Prostate gland (tissue), 2 donors: ENCODE data around the gene DHX35. TPM values are rescaled to one million over a fixed set of nuclear protein-coding genes. Genes with fewer than 3 reads are reported as not detected.

Experiments
- DNase-seq: peaks from one replicate; pipeline ENCODE4 v3.0.0-alpha.2; 2019; ENCODE audit warnings: low spot score
- H3K27ac ChIP-seq, 2 donors: fragments of 200-600 bp; sonication (generic); 2 replicates each; pipeline ENCODE4 v1.5.1; 2017 to 2019
- H3K27me3 ChIP-seq: fragments of 200-600 bp; sonication (generic); replicated peaks from 2 replicates; pipeline ENCODE4 v1.5.1; 2019; ENCODE audit not compliant: insufficient read depth
- H3K36me3 ChIP-seq, 2 donors: fragments of 200-600 bp; sonication (generic); 1 replicate in 1 of 2; 2 replicates in 1 of 2; pipeline versions ENCODE4 v1.5.1 to v1.8.1; 2017 to 2019
- H3K4me1 ChIP-seq: fragments of 200-600 bp; sonication (generic); replicated peaks from 2 replicates; pipeline ENCODE4 v1.5.1; 2019
- H3K4me3 ChIP-seq, 2 donors: fragments of 200-600 bp; sonication (generic); 2 replicates each; pipeline ENCODE4 v1.5.1; 2017 to 2019
- H3K9me3 ChIP-seq: fragments of 200-600 bp; sonication (generic); 2 replicates; pipeline ENCODE4 v1.5.1; 2017
- POLR2A ChIP-seq: fragments of 450-650 bp; IDR thresholded peaks from one replicate; pipeline ENCODE4 v1.6.1; 2016; ENCODE audit warnings: antibody characterized with exemption, mild to moderate bottlenecking
- POLR2AphosphoS5 ChIP-seq: sonication (generic); formaldehyde crosslinking; IDR thresholded peaks from one replicate; pipeline ENCODE4 v1.6.1; 2017; ENCODE audit warnings: antibody characterized with exemption
- WGBS: methylation state at CpG from one replicate; pipeline ENCODE4 v1.1.5; 2018; 5-methylcytosine and 5-hydroxymethylcytosine counted together
- intact Hi-C: fragments of 100-400 bp; cut with DNase I; formaldehyde crosslinking; loops from one replicate; pipeline ENCODE4 v1.14.2; 2022
- total RNA-seq, 2 donors: library from RNA; depleted of rRNA; stranded (reverse); fragments of >200 nt; gene quantifications; one replicate each; pipeline ENCODE4 v1.1.0, GENCODE V29; 2016
- TF ChIP-seq, protein P1 (sequence below), 4 experiments: fragments of 200-600 bp in 2 of 4; fragments of 450-650 bp in 2 of 4; sonication (generic) in 2 of 4; IDR thresholded peaks; 1 replicate in 3 of 4; 2 replicates in 1 of 4; pipeline ENCODE4 v1.5.1; 2016 to 2019; ENCODE audit warnings: antibody characterized with exemption in 4 of 4, mild to moderate bottlenecking in 2 of 4, moderate library complexity in 2 of 4

The DHX35 gene
- total RNA-seq, 2 donors from 2014 or later: 12.8 to 15.6 TPM

DNA sequence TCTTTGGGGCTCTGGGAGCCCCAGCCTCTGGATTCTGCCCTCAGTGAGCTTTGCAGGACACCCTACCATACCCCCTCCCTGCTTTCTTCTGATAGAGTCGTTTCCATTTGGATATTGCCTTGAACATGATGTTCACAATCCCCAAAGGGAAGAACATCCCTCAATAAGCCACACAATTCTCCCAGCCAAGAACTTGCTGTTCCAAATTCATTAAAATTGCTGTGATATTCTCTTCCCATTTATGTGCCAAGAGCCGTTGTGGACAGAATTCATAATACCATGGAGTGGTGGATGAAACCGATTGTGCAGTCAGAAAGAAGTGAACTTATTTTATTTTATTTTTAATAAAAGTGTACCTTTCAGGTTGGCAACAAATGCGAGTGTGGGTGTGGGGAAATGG, 95.8 kb downstream of the DHX35 start:
- Histone ChIP-seq H3K36me3 (no peaks in the 10 kb centered on the region), H3K4me1 (no peaks in the 10 kb centered on the region), H3K27ac (no peak overlapping the region), H3K4me3 (no peak overlapping the region), H3K27me3 (no peaks in the 10 kb centered on the region), H3K9me3 (no peaks in the 10 kb centered on the region)
- WGBS: 60% methylated on average over 4 of the region's 4 CpGs
- DNase-seq: no peak
- TF ChIP-seq, protein P1, sequence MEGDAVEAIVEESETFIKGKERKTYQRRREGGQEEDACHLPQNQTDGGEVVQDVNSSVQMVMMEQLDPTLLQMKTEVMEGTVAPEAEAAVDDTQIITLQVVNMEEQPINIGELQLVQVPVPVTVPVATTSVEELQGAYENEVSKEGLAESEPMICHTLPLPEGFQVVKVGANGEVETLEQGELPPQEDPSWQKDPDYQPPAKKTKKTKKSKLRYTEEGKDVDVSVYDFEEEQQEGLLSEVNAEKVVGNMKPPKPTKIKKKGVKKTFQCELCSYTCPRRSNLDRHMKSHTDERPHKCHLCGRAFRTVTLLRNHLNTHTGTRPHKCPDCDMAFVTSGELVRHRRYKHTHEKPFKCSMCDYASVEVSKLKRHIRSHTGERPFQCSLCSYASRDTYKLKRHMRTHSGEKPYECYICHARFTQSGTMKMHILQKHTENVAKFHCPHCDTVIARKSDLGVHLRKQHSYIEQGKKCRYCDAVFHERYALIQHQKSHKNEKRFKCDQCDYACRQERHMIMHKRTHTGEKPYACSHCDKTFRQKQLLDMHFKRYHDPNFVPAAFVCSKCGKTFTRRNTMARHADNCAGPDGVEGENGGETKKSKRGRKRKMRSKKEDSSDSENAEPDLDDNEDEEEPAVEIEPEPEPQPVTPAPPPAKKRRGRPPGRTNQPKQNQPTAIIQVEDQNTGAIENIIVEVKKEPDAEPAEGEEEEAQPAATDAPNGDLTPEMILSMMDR (IDR thresholded peaks at IDR 0.05): no peak
- no peak for TF ChIP-seq POLR2A
- intact Hi-C loops: no loop called here

DNA sequence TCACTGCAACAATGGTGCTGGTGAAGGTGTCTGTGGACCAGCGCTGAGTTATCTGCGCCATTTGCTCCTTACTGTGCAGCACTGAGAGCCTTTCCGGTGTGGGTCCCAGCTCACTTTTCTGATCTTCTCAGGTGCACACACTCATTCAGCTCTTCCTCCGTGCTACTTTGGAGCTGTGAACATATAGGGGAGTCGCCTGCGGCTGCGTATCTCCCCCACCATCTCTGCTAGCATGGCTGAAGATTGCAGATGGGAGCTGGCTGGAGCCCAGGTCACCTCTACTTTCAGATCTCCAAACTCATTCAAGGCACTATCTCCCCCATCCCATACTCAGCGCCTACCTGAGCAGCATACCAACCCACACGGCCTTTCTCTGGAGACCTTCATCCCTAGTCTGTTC, 96.9 kb downstream of the DHX35 start:
- DNase-seq: no peak
- 88% methylated on average over 9 of the region's 9 CpGs for WGBS
- intact Hi-C loops: no loop called here

DNA sequence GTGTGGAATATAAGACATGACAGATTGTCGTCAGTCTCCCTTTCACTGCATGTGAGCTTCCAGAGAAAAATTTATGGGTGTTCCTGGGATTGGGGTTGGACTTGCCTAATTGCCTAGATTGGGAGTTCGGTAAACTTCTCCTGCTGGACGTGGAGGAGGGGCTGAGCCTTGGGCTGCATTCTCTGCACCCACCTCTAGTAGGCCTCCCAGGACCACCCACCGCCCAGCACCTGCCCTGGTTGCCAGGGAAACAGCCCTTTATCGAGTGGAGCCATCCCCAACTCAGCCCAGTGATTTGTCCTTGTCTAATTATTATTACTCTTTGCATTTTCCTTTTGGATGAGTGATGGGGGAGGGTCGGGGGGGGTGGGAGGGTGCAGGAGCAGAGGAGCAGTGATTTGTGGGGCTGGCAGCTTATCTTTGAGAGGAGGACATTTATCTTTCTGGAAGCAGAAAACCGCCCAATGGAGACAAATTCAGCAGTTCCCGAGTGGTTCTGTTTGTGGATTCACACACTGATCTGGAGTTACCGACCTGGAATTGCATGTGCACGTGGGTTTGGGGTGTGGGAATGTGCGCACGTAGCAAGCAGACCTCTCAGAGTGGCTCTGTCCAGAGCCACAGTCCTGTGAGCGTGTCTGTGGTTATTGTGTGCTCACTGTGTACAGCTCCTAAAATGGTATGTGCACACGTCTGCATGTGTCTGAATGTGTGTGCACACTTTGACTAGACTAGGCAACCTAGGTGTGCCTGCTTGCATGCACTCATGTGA, 104.5 kb downstream of the DHX35 start:
- WGBS: 49% methylated on average over 14 of the region's 14 CpGs
- Histone ChIP-seq H3K27ac (no peak overlapping the region), H3K9me3 (no peaks in the 10 kb centered on the region), H3K4me1 (no peaks in the 10 kb centered on the region), H3K4me3 (no peak overlapping the region), H3K27me3 (no peaks in the 10 kb centered on the region), H3K36me3 (no peaks in the 10 kb centered on the region)
- no peak for DNase-seq
- TF ChIP-seq, protein P1 (IDR thresholded peaks at IDR 0.05): no peak
- no peak for TF ChIP-seq POLR2A
- no peak for TF ChIP-seq POLR2AphosphoS5
- intact Hi-C loops: no loop called here

More for the DNA sequence above, 96.9 kb downstream of the DHX35 start:
- no peaks in the 10 kb centered on the region for H3K9me3 ChIP-seq
- H3K27me3 ChIP-seq: no peaks in the 10 kb centered on the region
- TF ChIP-seq, protein P1 (IDR thresholded peaks at IDR 0.05): no peak
- TF ChIP-seq POLR2AphosphoS5 (no peak), POLR2A (no peak)
- H3K36me3 ChIP-seq: no peaks in the 10 kb centered on the region
- no peak overlapping the region for H3K4me3 ChIP-seq
- H3K27ac ChIP-seq: no peak overlapping the region
- no peaks in the 10 kb centered on the region for H3K4me1 ChIP-seq

DNA sequence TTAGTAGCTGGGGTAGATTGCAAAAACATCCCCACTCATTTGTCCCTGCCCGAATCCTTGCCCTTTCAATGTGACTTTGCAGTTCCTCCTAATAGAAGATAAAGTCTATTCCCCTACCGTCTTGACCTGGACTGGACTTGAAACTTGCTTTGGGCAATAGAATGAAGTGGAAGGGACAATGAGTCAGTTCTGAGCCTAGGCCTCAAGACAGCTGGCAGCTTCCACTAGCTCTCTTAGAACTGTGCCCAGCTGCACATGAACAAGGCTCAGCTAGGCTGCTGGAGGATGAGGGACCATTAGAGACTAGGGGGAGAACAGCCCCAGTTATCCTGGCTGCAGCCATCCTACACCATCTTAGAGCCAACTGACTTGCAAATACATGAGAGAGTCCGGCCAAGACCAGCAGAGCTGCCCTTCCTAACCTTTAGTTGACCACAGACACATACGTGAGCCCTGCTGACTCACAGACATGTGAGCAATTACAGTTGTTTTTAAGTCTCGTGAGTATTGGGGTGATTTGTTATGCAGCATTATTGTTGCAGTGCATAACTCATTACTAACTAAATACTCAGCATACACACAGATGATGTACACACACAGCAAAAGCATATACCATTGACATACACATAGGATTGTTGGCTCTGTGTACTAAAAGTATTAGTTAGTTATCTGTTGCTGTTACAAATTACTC, 105.5 kb downstream of the DHX35 start:
- 94% methylated on average over 5 of the region's 5 CpGs for WGBS
- H3K9me3 ChIP-seq: no peaks in the 10 kb centered on the region
- H3K4me1 ChIP-seq: no peaks in the 10 kb centered on the region
- H3K27me3 ChIP-seq: no peaks in the 10 kb centered on the region
- no peak for DNase-seq
- no peak overlapping the region for H3K27ac ChIP-seq
- no peaks in the 10 kb centered on the region for H3K36me3 ChIP-seq
- H3K4me3 ChIP-seq: no peak overlapping the region
- intact Hi-C loops: no loop called here
- TF ChIP-seq, protein P1 (IDR thresholded peaks at IDR 0.05): no peak
- TF ChIP-seq POLR2A (no peak), POLR2AphosphoS5 (no peak)

DNA sequence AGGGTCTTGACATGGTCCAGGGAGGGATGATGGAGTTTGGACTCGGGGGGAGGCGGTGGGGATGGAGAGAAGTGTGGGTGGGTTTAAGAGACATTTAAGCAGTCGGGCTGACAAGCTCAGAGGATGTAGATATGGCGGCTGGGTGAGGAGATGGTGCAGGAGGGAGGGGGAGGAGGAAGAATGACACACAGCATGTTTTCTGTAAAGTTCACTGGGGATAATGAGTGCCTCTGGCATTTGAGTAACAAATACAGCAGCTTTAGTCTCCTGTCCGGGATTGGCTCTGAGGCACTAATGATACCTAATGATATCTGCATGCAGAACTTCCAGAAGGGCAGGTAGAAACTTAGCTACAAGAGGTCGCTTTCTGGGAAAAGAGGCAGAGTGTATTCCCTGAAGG, 107.8 kb downstream of the DHX35 start:
- intact Hi-C loops: no loop called here
- DNase-seq: no peak
- Histone ChIP-seq H3K27ac (no peak overlapping the region), H3K36me3 (no peaks in the 10 kb centered on the region), H3K4me1 (no peaks in the 10 kb centered on the region), H3K9me3 (no peaks in the 10 kb centered on the region), H3K4me3 (no peak overlapping the region), H3K27me3 (no peaks in the 10 kb centered on the region)
- TF ChIP-seq POLR2A (no peak), POLR2AphosphoS5 (no peak)
- TF ChIP-seq, protein P1 (IDR thresholded peaks at IDR 0.05): no peak
- 38% methylated on average over 6 of the region's 6 CpGs for WGBS
